OCI-LY3 (cell line): Measurements from ENCODE around the gene PTRH1.

Experiments
- EZH2phosphoT487 ChIP-seq: fragments of 200-600 bp; shearing (Covaris generic); IDR thresholded peaks from 2 replicates; pipeline ENCODE4 v1.6.1; 2018; ENCODE audit warnings: antibody characterized with exemption, mixed run types, low read depth
- TF ChIP-seq, protein P1 (sequence below): fragments of 200-600, 300-600 bp; sonication (generic); IDR thresholded peaks from 2 replicates; pipeline ENCODE4 v1.5.1; 2014; ENCODE audit warnings: antibody characterized with exemption, low read length, low read depth

DNA sequence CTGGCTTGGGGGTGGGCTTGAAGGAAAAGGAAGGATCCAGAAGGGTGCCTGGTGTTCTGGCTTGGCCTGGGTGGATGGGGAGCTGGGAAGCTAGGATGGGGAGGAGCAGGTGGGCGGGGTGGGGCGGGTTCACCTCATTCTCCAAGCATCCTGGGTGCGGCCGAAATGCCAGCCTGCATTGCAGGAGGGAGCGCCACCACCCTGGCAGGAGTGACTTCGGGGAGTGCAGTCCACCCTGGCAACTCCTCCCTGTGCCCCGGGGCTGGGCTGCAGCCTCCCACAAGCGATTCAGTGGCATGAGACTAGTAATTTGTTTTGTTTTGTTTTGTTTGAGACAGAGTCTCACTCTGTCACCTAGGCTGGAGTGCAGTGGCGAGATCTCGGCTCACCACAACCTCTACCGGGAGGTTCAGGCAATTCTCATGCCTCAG, 5.9 kb upstream of the PTRH1 start:
- TF ChIP-seq, protein P1, sequence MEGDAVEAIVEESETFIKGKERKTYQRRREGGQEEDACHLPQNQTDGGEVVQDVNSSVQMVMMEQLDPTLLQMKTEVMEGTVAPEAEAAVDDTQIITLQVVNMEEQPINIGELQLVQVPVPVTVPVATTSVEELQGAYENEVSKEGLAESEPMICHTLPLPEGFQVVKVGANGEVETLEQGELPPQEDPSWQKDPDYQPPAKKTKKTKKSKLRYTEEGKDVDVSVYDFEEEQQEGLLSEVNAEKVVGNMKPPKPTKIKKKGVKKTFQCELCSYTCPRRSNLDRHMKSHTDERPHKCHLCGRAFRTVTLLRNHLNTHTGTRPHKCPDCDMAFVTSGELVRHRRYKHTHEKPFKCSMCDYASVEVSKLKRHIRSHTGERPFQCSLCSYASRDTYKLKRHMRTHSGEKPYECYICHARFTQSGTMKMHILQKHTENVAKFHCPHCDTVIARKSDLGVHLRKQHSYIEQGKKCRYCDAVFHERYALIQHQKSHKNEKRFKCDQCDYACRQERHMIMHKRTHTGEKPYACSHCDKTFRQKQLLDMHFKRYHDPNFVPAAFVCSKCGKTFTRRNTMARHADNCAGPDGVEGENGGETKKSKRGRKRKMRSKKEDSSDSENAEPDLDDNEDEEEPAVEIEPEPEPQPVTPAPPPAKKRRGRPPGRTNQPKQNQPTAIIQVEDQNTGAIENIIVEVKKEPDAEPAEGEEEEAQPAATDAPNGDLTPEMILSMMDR = no peak
- TF ChIP-seq EZH2phosphoT487 = no peak
